GM06990 (cell line): ENCODE data around the gene MUC3A.

Experiments
- DNase-seq: peaks from one replicate; pipeline ENCODE4 v3.0.0-alpha.2; 2011; ENCODE audit not compliant: insufficient read length; ENCODE audit errors: extremely low read depth
- H3K27me3 ChIP-seq: replicated peaks from 2 replicates; pipeline ENCODE4 v1.6.0; 2011; ENCODE audit warnings: low read length; ENCODE audit not compliant: control insufficient read depth, insufficient read depth
- H3K36me3 ChIP-seq: 2 replicates; pipeline ENCODE4 v1.5.1; 2011; ENCODE audit warnings: low read length; ENCODE audit not compliant: control insufficient read depth, insufficient read depth
- H3K4me3 ChIP-seq: replicated peaks from 2 replicates; pipeline ENCODE4 v1.5.1; 2011; ENCODE audit warnings: low read depth, mild to moderate bottlenecking, control low read depth, low read length
- CTCF ChIP-seq: IDR thresholded peaks from 2 replicates; pipeline ENCODE4 v1.5.1; 2011; ENCODE audit warnings: low read length, control low read depth, mild to moderate bottlenecking, inconsistent platforms; ENCODE audit not compliant: insufficient read depth, poor library complexity, severe bottlenecking

MUC3A gene

GRCh38 chr7:100971111-100972001 lies 22.0 kb downstream of the MUC3A start:
- Histone ChIP-seq H3K36me3 (no peaks in the 10 kb centered on the region), H3K4me3 (no peak overlapping the region), H3K27me3 (peaks cover 9% of the 10 kb centered on the region)
- TF ChIP-seq CTCF: no peak
- DNase-seq: no peak

- peaks cover 4% of the 10 kb centered on the region; the same call in 1 of the 2 replicates for H3K27me3 ChIP-seq
- no peaks in the 10 kb centered on the region for H3K36me3 ChIP-seq
- no peak for DNase-seq
- no peak for TF ChIP-seq CTCF
- no peak overlapping the region for H3K4me3 ChIP-seq
Observed at GRCh38 chr7:100972002-100972347, 22.6 kb downstream of the MUC3A start.

GRCh38 chr7:100974021-100974420 lies 24.7 kb downstream of the MUC3A start:
- Histone ChIP-seq H3K4me3 (no peak overlapping the region), H3K27me3 (no peaks in the 10 kb centered on the region; the same call in 1 of the 2 replicates), H3K36me3 (no peaks in the 10 kb centered on the region)
- DNase-seq: no peak
- no peak for TF ChIP-seq CTCF

- no peaks in the 10 kb centered on the region for H3K36me3 ChIP-seq
- no peak overlapping the region for H3K4me3 ChIP-seq
- H3K27me3 ChIP-seq: no peaks in the 10 kb centered on the region; the same call in 1 of the 2 replicates
- no peak for TF ChIP-seq CTCF
- no peak for DNase-seq
Observed at GRCh38 chr7:100975371-100975821, 26.1 kb downstream of the MUC3A start.

GRCh38 chr7:100978300-100978699 lies 29.0 kb downstream of the MUC3A start:
- Histone ChIP-seq H3K36me3 (no peaks in the 10 kb centered on the region), H3K27me3 (no peaks in the 10 kb centered on the region), H3K4me3 (no peak overlapping the region)
- DNase-seq: no peak
- TF ChIP-seq CTCF: no peak
